Activated effector memory CD4-positive, alpha-beta T cell treated with Interleukin-2 at 50 U/mL for 16 hours (primary cell): ENCODE results near the gene RAB10.
"Not testable (repeated sequence)": the region's sequence is repeated elsewhere in the genome, so short reads cannot be mapped to it uniquely, and the experiment has no call there.

Experiments
- DNase-seq: peaks from one replicate; pipeline ENCODE4 v3.0.0-alpha.2; 2020

The RAB10 gene

GRCh38 chr2:26165403-26165802 is 131.5 kb downstream of the RAB10 start:
- no peak for DNase-seq

GRCh38 chr2:26166541-26166940 is 132.7 kb downstream of the RAB10 start:
- not testable (repeated sequence) for DNase-seq

- DNase-seq: no peak
Measured at GRCh38 chr2:26168785-26169184, 134.9 kb downstream of the RAB10 start.

- no peak for DNase-seq
Measured at GRCh38 chr2:26169226-26169625, 135.3 kb downstream of the RAB10 start.

GRCh38 chr2:26169681-26170414 is 136.0 kb downstream of the RAB10 start:
- no peak for DNase-seq

- no peak for DNase-seq
Measured at GRCh38 chr2:26170795-26171194, 136.9 kb downstream of the RAB10 start.

- no peak for DNase-seq
Measured at GRCh38 chr2:26172189-26172870, 138.4 kb downstream of the RAB10 start.

- DNase-seq: no peak
Measured at GRCh38 chr2:26172871-26173775, 139.2 kb downstream of the RAB10 start, which contains the start of gene GAREM2. GAREM2 (plus strand) TSS chr2:26173088; CDS start chr2:26173221, 133 bp downstream.

- DNase-seq: no peak
Measured at GRCh38 chr2:26173776-26174482, 140.0 kb downstream of the RAB10 start.

- DNase-seq: no peak
Measured at GRCh38 chr2:26174691-26175465, 141.0 kb downstream of the RAB10 start.

GRCh38 chr2:26175466-26176278 is 141.8 kb downstream of the RAB10 start:
- no peak for DNase-seq

- DNase-seq: no peak
Measured at GRCh38 chr2:26176279-26176615, 142.4 kb downstream of the RAB10 start.

GRCh38 chr2:26177122-26177521 is 143.2 kb downstream of the RAB10 start:
- DNase-seq: no peak

- no peak for DNase-seq
Measured at GRCh38 chr2:26178246-26178645, 144.4 kb downstream of the RAB10 start.

GRCh38 chr2:26178746-26179436 is 145.0 kb downstream of the RAB10 start:
- DNase-seq: no peak

GRCh38 chr2:26179446-26179913 is 145.6 kb downstream of the RAB10 start:
- no peak for DNase-seq

GRCh38 chr2:26182441-26182840 is 148.6 kb downstream of the RAB10 start:
- no peak for DNase-seq

- DNase-seq: no peak
Measured at GRCh38 chr2:26182887-26183630, 149.2 kb downstream of the RAB10 start.

- no peak for DNase-seq
Measured at GRCh38 chr2:26184121-26184520, 150.2 kb downstream of the RAB10 start.
